GM12801 (cell line): ENCODE measurements around the gene PTPN11.

Experiments used
- TF ChIP-seq, protein P1 (sequence below): IDR thresholded peaks from one replicate; pipeline ENCODE4 v1.5.1; 2011; ENCODE audit warnings: control low read depth; ENCODE audit not compliant: insufficient read length; ENCODE audit errors: extremely low read depth

PTPN11 gene

DNA sequence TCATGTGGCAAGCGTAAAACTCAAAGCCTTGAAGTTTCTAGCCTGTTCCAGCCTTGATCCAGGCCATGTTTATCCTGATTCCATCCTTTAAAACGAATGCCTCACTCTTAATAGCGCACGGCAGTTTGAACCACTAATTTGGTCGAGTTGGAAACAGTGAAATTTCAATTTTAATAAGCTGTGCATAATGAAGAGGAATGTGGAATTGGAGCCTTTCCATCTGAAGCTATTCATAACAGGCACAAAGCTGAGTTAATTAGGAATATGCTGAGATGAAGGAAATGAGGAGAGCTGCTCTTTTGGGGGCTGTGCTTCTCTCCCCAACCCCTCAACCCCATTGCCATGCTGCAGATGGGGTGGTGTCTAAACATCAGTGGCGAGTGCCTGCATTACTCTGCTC is 70.7 kb downstream of the PTPN11 start:
- TF ChIP-seq, protein P1, sequence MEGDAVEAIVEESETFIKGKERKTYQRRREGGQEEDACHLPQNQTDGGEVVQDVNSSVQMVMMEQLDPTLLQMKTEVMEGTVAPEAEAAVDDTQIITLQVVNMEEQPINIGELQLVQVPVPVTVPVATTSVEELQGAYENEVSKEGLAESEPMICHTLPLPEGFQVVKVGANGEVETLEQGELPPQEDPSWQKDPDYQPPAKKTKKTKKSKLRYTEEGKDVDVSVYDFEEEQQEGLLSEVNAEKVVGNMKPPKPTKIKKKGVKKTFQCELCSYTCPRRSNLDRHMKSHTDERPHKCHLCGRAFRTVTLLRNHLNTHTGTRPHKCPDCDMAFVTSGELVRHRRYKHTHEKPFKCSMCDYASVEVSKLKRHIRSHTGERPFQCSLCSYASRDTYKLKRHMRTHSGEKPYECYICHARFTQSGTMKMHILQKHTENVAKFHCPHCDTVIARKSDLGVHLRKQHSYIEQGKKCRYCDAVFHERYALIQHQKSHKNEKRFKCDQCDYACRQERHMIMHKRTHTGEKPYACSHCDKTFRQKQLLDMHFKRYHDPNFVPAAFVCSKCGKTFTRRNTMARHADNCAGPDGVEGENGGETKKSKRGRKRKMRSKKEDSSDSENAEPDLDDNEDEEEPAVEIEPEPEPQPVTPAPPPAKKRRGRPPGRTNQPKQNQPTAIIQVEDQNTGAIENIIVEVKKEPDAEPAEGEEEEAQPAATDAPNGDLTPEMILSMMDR = no peak

DNA sequence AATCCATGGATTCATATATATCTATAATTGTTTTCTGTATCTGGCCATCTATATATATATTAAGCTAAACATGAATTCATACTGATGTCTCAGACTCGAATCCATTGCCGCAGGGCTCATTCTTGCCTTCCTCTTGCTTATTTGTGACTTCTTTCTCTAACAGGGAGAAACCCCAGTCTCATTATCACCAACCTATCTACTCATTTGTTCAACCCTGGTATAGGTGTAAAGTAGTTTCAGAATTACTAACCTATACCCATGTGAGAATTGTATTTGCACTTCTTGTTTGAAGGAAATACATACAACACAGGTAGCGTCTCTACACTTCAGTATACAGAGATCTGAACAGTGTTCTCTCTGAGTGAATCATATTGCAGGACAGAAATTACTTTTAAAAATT is 77.7 kb downstream of the PTPN11 start:
- TF ChIP-seq, protein P1 = no peak

DNA sequence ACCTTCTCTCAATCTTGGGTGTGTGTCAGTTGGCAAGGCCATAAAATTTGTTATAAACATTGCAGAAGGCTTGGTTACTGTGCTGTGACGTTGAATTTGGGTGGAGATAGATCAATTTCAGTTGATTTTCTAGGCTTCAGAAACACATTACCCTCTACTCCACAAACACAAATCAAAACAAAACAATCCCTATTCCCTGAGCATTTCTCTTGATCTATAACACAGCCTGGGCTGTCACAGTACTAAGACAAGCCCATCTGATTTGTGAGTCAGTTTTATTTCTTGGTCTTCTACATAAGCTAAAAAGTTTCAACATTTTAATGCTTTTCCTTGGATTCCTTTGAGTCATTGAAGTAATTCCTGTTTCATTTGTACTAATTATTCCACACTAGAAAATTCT is 79.8 kb downstream of the PTPN11 start:
- TF ChIP-seq, protein P1 = no peak

DNA sequence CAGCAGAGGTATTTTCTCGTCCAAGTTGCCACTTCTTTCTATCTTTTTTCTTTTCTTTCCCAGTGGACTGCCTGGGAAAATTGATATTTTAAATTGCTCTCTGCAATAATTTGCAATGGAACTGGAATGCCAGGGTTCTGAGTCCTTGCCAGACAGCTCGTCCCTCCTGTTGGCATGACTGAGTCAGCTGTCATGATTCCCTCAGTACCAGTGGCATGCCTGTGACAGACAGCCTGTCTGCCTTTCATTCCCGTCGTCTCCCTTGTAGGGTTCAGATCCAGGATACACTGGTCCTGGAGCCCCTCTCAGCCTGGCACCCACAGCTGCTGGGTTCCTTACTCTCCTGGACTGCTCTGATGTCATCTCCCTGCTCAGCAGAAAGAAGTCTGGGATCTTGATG is 84.8 kb downstream of the PTPN11 start:
- TF ChIP-seq, protein P1 = no peak

DNA sequence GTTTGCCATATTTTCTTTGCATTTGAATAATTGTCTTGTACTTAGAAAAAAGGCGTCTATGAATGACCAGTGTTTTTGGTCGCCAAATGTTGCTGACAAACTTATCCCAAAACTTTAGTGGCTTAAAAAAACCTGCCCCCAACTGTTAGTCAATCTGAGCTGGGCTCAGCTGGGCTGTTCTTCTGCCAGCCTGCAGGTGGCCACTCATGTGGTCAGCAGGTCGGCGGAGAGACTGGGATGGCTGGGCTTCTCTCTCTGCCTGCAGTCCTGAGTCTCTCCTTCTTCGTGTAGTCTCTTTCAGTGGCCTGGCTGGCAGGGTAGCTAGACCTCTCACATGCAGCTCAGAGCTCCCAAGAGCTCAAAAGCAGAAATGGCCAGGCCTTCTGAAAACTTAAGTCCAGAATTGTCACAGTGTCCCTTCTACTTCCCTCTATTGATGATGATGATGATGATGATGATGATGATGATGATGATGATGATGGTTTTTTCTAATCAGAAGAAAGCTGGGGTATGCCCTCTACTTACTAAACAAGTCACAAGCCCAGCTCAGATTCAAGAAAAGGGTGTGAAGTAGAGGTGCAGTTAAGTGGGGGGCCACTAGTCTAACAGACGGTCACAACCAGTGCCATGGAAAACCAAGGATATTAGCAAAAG is 87.9 kb downstream of the PTPN11 start:
- TF ChIP-seq, protein P1 = no peak

DNA sequence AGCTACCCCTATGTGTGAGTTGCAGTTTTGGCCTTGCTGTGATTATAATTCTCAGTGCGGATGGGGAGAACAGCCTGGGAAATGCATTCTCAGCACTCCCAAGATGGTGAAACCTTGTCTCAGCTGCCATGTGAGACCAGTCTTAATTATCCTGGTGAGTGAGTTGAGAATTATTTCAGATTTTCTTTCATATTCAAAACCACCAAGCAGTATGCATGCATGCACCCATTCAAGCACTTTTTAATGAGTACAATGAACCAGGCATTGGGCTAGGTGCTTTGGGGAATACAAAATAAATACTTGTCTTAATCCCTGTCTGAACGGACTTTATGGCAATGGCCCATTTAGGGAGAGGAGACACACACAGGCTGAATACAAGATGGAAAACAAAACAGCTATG is 94.7 kb downstream of the PTPN11 start:
- TF ChIP-seq, protein P1 = no peak

DNA sequence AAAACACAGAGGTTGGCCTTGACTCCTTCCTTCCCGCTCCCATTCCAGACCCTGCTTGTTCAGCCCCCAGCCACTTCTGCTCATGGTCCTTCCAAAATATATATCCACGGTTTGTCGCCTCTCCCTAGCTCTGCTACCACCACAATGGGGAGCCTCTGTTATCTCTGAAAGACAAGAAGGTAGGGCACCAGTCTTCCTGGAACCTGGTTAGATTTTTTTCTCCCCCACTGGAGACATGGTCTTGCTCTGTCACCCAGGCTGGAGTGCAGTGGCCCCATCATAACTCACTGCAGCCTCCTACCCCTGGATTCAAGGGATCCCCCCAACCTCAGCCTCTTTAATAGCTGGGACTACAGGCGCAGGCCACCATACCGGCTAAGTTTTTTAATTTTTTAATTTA is 95.7 kb downstream of the PTPN11 start:
- TF ChIP-seq, protein P1 = no peak
